B cell (primary cell): ENCODE measurements around the gene PJVK. TPM values are rescaled to one million over a fixed set of nuclear protein-coding genes. Genes with fewer than 3 reads are reported as not detected.

Source experiments
- ATAC-seq: fragments of 200-7000 bp; cut with Tn5 transposase; one replicate; pipeline ENCODE4 v1.10.0; 2021; ENCODE audit warnings: low read depth, mild to moderate bottlenecking, moderate number of reproducible peaks, moderate library complexity
- CTCF ChIA-PET: fragments of 350-600 bp; sonication (Branson Sonifier 250); formaldehyde crosslinking; loops from one replicate; lab custom pipeline; 2021; ENCODE audit warnings: antibody characterized with exemption, inconsistent platforms; lab: Charles Lee
- POLR2A ChIA-PET: fragments of 350-600 bp; sonication (Branson Sonifier 250); formaldehyde crosslinking; loops from one replicate; lab custom pipeline; 2021; ENCODE audit warnings: antibody characterized with exemption; lab: Charles Lee
- DNase-seq: peaks from one replicate; pipeline ENCODE4 v3.0.0; 2013
- H2AFZ ChIP-seq: 2 replicates; pipeline ENCODE4 v1.6.1; 2012; ENCODE audit warnings: mild to moderate bottlenecking, low read depth, low read length; ENCODE audit not compliant: insufficient read depth, poor library complexity, severe bottlenecking
- H3K27ac ChIP-seq, 2 donors: 1 replicate in 1 of 2; 2 replicates in 1 of 2; pipeline ENCODE4 v1.5.1; 2012 to 2013; ENCODE audit warnings: low read length in 2 of 2, mild to moderate bottlenecking in 2 of 2, moderate library complexity in 1 of 2
- H3K27me3 ChIP-seq, 4 experiments: fragments of 200-600 bp in 1 of 4; sonication (generic) in 1 of 4; replicated peaks in 1 of 4; 1 replicate in 2 of 4; 2 replicates in 2 of 4; pipeline versions ENCODE4 v1.6.1 to v1.7.0; 2013 to 2016; ENCODE audit warnings: low read length in 3 of 4, mild to moderate bottlenecking in 2 of 4, mixed read lengths in 1 of 4, moderate library complexity in 1 of 4; ENCODE audit not compliant: insufficient read depth in 4 of 4, control insufficient read depth in 3 of 4; ENCODE audit errors: control extremely low read depth in 1 of 4
- H3K36me3 ChIP-seq, 2 experiments: replicated peaks in 1 of 2; 1 replicate in 1 of 2; 2 replicates in 1 of 2; pipeline versions ENCODE4 v1.6.1 to v1.7.1; 2013; ENCODE audit warnings: low read length in 1 of 2; ENCODE audit not compliant: insufficient read depth in 2 of 2, control insufficient read depth in 1 of 2; ENCODE audit errors: control extremely low read depth in 1 of 2, extremely low read depth in 1 of 2
- H3K4me1 ChIP-seq, 2 donors: fragments of 200-600 bp in 1 of 2; sonication (generic) in 1 of 2; 1 replicate in 1 of 2; 2 replicates in 1 of 2; pipeline versions ENCODE4 v1.5.1 to v1.6.1; 2013 to 2017; ENCODE audit warnings: low read length in 2 of 2; ENCODE audit not compliant: control insufficient read depth in 2 of 2, insufficient read depth in 2 of 2
- H3K4me2 ChIP-seq: replicated peaks from 2 replicates; pipeline ENCODE3; 2012; ENCODE audit warnings: mild to moderate bottlenecking, low read depth, low read length; ENCODE audit not compliant: poor library complexity, severe bottlenecking
- H3K4me3 ChIP-seq, 5 experiments: fragments of 200-600 bp in 1 of 5; sonication (generic) in 1 of 5; 1 replicate in 3 of 5; 2 replicates in 2 of 5; pipeline versions ENCODE4 v1.5.1 to v1.7.0; 2011 to 2016; ENCODE audit warnings: low read length in 4 of 5, mild to moderate bottlenecking in 4 of 5, low read depth in 2 of 5, control low read depth in 1 of 5, moderate library complexity in 1 of 5; ENCODE audit not compliant: insufficient read depth in 1 of 5; ENCODE audit errors: control extremely low read depth in 1 of 5, extremely low read depth in 1 of 5
- H3K79me2 ChIP-seq: fragments of 200-600 bp; sonication (generic); one replicate; pipeline ENCODE4 v1.6.0; 2016; ENCODE audit warnings: low read length; ENCODE audit not compliant: control insufficient read depth, insufficient read depth
- H3K9ac ChIP-seq: fragments of 200-600 bp; sonication (generic); 2 replicates; pipeline ENCODE4 v1.6.1; 2017; ENCODE audit warnings: mild to moderate bottlenecking, low read length, moderate library complexity
- H3K9me3 ChIP-seq, 3 donors: one replicate each; pipeline versions ENCODE4 v1.6.1 to v1.7.1; 2013; ENCODE audit warnings: low read length in 2 of 3; ENCODE audit not compliant: control insufficient read depth in 2 of 3, insufficient read depth in 1 of 3; ENCODE audit errors: control extremely low read depth in 1 of 3
- H4K20me1 ChIP-seq: 2 replicates; pipeline ENCODE4 v1.6.0; 2012; ENCODE audit warnings: mild to moderate bottlenecking, low read length; ENCODE audit not compliant: insufficient read depth, control insufficient read depth, poor library complexity, severe bottlenecking
- H3K27ac Mint-ChIP-seq: one replicate; pipeline ENCODE4 v1.8.0; 2021; ENCODE audit warnings: mixed read lengths
- H3K27me3 Mint-ChIP-seq: one replicate; pipeline ENCODE4 v1.8.0; 2021; ENCODE audit warnings: mixed read lengths
- H3K4me1 Mint-ChIP-seq: one replicate; pipeline ENCODE4 v1.8.0; 2021; ENCODE audit warnings: mixed read lengths
- H3K4me3 Mint-ChIP-seq: one replicate; pipeline ENCODE4 v1.8.0; 2021; ENCODE audit warnings: mixed read lengths
- H3K9me3 Mint-ChIP-seq: one replicate; pipeline ENCODE4 v1.8.0; 2022; ENCODE audit warnings: mixed read lengths; ENCODE audit not compliant: insufficient read depth
- EZH2 ChIP-seq: IDR thresholded peaks from 2 replicates; pipeline ENCODE4 v1.6.1; 2012; ENCODE audit warnings: borderline replicate concordance, low read depth, mild to moderate bottlenecking, moderate library complexity, low read length; ENCODE audit not compliant: insufficient read depth, poor library complexity, severe bottlenecking
- WGBS: methylation state at CpG from one replicate; pipeline ENCODE4 v1.1.5; 2013; ENCODE audit warnings: missing lambda C conversion rate; ENCODE audit not compliant: insufficient coverage; 5-methylcytosine and 5-hydroxymethylcytosine counted together
- intact Hi-C: fragments of 100-400 bp; cut with micrococcal nuclease; formaldehyde crosslinking; loops from one replicate; pipeline ENCODE4 v1.10.0; 2022
- polyA plus RNA-seq: library from polyadenylated mRNA; depleted of rRNA; stranded (reverse); fragments of >200 nt; gene quantifications from 2 replicates; pipeline ENCODE4 v1.2.3, GENCODE V29; 2012
- total RNA-seq, 2 donors: library from RNA; stranded (reverse); fragments of 120-200 nt in 1 of 2; gene quantifications; 1 replicate in 1 of 2; 2 replicates in 1 of 2; pipeline versions ENCODE4 v1.2.3 to v1.2.4, GENCODE V29; 2013 to 2022
- TF ChIP-seq, protein P1 (sequence below): fragments of 200-600 bp; IDR thresholded peaks from one replicate; pipeline ENCODE4 v1.8.0; 2022; ENCODE audit warnings: antibody characterized with exemption, mild to moderate bottlenecking

Gene PJVK
- total and polyA plus RNA-seq, 2 donors (not counting 1 experiment from before 2014, with no cell fraction given), result 2.3 to 7.9 TPM

DNA sequence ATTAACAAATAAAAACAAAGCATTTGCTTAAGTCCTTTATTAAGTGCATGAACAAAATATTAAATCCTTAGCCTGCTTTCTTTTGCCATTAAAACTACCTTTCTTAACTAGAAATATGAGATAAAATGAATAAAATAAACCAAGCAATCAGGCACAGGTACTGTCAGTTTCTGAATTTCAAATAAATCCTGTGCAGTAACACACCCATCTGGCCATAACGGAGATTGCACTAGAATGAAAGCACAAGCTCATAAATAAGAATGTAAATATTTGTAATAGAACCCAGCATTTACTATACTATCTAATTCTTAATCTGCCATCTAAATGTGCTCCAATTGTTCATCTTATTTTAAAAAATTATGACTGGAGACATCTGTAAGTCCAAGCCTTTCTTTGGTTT, 32.1 kb upstream of the PJVK start:
- no peak overlapping the region for H3K27ac Mint-ChIP-seq
- H3K27me3 Mint-ChIP-seq, result no peaks in the 10 kb centered on the region
- Histone ChIP-seq H2AFZ (no peak overlapping the region), H3K4me1 (peaks cover 9% of the 10 kb centered on the region in 2 donors), H3K79me2 (no peaks in the 10 kb centered on the region), H3K36me3 (no peaks in the 10 kb centered on the region), H4K20me1 (no peaks in the 10 kb centered on the region), H3K9me3 (no peaks in the 10 kb centered on the region), H3K4me3 (no peak overlapping the region), H3K27ac (no peak overlapping the region), H3K9ac (no peak overlapping the region), H3K27me3 (no peaks in the 10 kb centered on the region), H3K4me2 (no peak overlapping the region)
- no CpG with 5 or more reads among the region's 1 CpG for WGBS
- no peak for ATAC-seq
- H3K9me3 Mint-ChIP-seq, result no peaks in the 10 kb centered on the region
- H3K4me1 Mint-ChIP-seq, result peaks cover 11% of the 10 kb centered on the region
- POLR2A ChIA-PET, result no interaction called here
- no peak for DNase-seq
- intact Hi-C loops, result no loop called here
- H3K4me3 Mint-ChIP-seq, result no peak overlapping the region
- CTCF ChIA-PET, result interaction anchor here (9.6 kb wide), 1 partner anchor 22 kb away, joined by 126 read pairs; no protein-coding TSS in a partner anchor
- TF ChIP-seq, protein P1, sequence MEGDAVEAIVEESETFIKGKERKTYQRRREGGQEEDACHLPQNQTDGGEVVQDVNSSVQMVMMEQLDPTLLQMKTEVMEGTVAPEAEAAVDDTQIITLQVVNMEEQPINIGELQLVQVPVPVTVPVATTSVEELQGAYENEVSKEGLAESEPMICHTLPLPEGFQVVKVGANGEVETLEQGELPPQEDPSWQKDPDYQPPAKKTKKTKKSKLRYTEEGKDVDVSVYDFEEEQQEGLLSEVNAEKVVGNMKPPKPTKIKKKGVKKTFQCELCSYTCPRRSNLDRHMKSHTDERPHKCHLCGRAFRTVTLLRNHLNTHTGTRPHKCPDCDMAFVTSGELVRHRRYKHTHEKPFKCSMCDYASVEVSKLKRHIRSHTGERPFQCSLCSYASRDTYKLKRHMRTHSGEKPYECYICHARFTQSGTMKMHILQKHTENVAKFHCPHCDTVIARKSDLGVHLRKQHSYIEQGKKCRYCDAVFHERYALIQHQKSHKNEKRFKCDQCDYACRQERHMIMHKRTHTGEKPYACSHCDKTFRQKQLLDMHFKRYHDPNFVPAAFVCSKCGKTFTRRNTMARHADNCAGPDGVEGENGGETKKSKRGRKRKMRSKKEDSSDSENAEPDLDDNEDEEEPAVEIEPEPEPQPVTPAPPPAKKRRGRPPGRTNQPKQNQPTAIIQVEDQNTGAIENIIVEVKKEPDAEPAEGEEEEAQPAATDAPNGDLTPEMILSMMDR, result no peak
- TF ChIP-seq EZH2, result no peak

DNA sequence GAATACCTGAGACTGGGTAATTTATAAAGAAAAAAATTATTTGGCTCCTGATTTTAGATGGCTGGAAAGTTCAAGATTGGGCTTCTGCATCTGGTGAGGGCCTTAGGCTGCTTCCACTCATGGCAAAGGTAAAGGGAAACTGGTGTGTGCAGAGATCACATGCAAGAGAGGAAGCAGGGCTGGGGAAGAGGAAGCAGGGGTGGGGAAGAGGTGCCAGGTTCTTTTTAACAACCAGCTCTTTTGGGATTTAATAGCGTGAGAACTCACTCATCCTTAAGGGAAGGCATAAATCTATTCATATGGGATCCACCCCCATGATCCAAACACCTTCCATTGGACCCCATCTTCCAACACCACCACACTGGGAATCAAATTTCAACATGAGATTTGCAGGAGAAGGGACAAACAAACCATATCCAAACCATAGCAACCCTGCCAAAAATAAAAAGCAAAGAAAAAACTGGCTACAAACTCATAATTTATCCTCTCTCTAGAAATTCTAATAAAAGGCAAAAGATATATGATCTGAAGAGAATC, 30.6 kb upstream of the PJVK start:
- no peak overlapping the region for H3K9ac ChIP-seq
- DNase-seq, result no peak
- TF ChIP-seq, protein P1, result no peak
- no peaks in the 10 kb centered on the region for H4K20me1 ChIP-seq
- no peak overlapping the region for H2AFZ ChIP-seq
- Mint-ChIP-seq H3K9me3 (peaks cover 4% of the 10 kb centered on the region), H3K4me3 (no peak overlapping the region), H3K4me1 (no peaks in the 10 kb centered on the region), H3K27ac (no peak overlapping the region), H3K27me3 (no peaks in the 10 kb centered on the region)
- intact Hi-C loops, result no loop called here
- 17% methylated on average over 1 of the region's 1 CpG for WGBS
- POLR2A ChIA-PET, result no interaction called here
- ATAC-seq, result no peak
- no peaks in the 10 kb centered on the region for H3K27me3 ChIP-seq
- no peaks in the 10 kb centered on the region for H3K4me1 ChIP-seq
- H3K36me3 ChIP-seq, result no peaks in the 10 kb centered on the region
- H3K27ac ChIP-seq, result no peak overlapping the region
- CTCF ChIA-PET, result interaction anchor here (0.8 to 9.6 kb wide), 2 partner anchors 24 to 30 kb away, joined by 3 to 126 read pairs; no protein-coding TSS in a partner anchor
- H3K9me3 ChIP-seq, result peaks cover 0 to 2% (median 2%) of the 10 kb centered on the region in 3 donors
- no peaks in the 10 kb centered on the region for H3K79me2 ChIP-seq
- H3K4me3 ChIP-seq, result no peak overlapping the region
- H3K4me2 ChIP-seq, result no peak overlapping the region
